Common myeloid progenitor, CD34-positive (primary cell): ENCODE data around the gene RAB34.

ENCODE experiments used
- CTCF ChIA-PET: fragments of 350-600 bp; sonication (Branson Sonifier 250); formaldehyde crosslinking; loops from one replicate; lab custom pipeline; 2021; ENCODE audit warnings: antibody characterized with exemption; lab: Charles Lee
- POLR2A ChIA-PET: fragments of 350-600 bp; sonication (Branson Sonifier 250); formaldehyde crosslinking; loops from one replicate; lab custom pipeline; 2021; ENCODE audit warnings: antibody characterized with exemption; lab: Charles Lee
- DNase-seq, 3 donors: peaks; one replicate each; pipeline versions ENCODE4 v3.0.0 to v3.0.0-alpha.2; 2013
- H3K27ac ChIP-seq, 2 experiments: 1 replicate in 1 of 2; 2 replicates in 1 of 2; pipeline ENCODE4 v1.7.0; 2013; ENCODE audit warnings: inconsistent platforms in 2 of 2, low read length in 2 of 2, mild to moderate bottlenecking in 2 of 2, low read depth in 1 of 2, moderate library complexity in 1 of 2; ENCODE audit not compliant: severe bottlenecking in 2 of 2, insufficient read depth in 1 of 2, poor library complexity in 1 of 2
- H3K27me3 ChIP-seq, 5 experiments: replicated peaks in 2 of 5; 1 replicate in 3 of 5; 2 replicates in 2 of 5; pipeline versions ENCODE4 v1.6.1 to v1.7.0; 2013; ENCODE audit warnings: low read length in 4 of 5, mild to moderate bottlenecking in 2 of 5, moderate library complexity in 2 of 5, inconsistent platforms in 1 of 5; ENCODE audit not compliant: insufficient read depth in 5 of 5, control insufficient read depth in 4 of 5
- H3K36me3 ChIP-seq, 4 experiments: 1 replicate in 2 of 4; 2 replicates in 2 of 4; pipeline versions ENCODE4 v1.6.1 to v1.7.0; 2013; ENCODE audit warnings: low read length in 3 of 4, control low read depth in 1 of 4, mild to moderate bottlenecking in 1 of 4; ENCODE audit not compliant: control insufficient read depth in 4 of 4, insufficient read depth in 4 of 4
- H3K4me1 ChIP-seq, 4 experiments: 1 replicate in 3 of 4; 2 replicates in 1 of 4; pipeline versions ENCODE4 v1.6.1 to v1.7.1; 2013; ENCODE audit warnings: low read length in 3 of 4, mild to moderate bottlenecking in 3 of 4, control low read depth in 1 of 4, inconsistent platforms in 1 of 4, moderate library complexity in 1 of 4; ENCODE audit not compliant: control insufficient read depth in 4 of 4, insufficient read depth in 4 of 4; ENCODE audit errors: control extremely low read depth in 1 of 4
- H3K4me3 ChIP-seq, 7 experiments: 1 replicate in 4 of 7; 2 replicates in 3 of 7; pipeline versions ENCODE4 v1.5.1 to v1.7.0; 2013; ENCODE audit warnings: mild to moderate bottlenecking in 7 of 7, low read length in 6 of 7, moderate library complexity in 6 of 7, inconsistent platforms in 2 of 7, low read depth in 2 of 7, control low read depth in 1 of 7; ENCODE audit not compliant: insufficient read depth in 4 of 7, control insufficient read depth in 1 of 7; ENCODE audit errors: extremely low read depth in 1 of 7
- H3K9me3 ChIP-seq, 5 experiments: 1 replicate in 4 of 5; 2 replicates in 1 of 5; pipeline versions ENCODE4 v1.6.1 to v1.7.1; 2013; ENCODE audit warnings: low read length in 4 of 5, mild to moderate bottlenecking in 2 of 5, inconsistent platforms in 1 of 5, low read depth in 1 of 5, moderate library complexity in 1 of 5; ENCODE audit not compliant: control insufficient read depth in 4 of 5, insufficient read depth in 2 of 5; ENCODE audit errors: control extremely low read depth in 1 of 5
- WGBS: methylation state at CpG from one replicate; pipeline ENCODE4 v1.1.5; 2013; ENCODE audit not compliant: insufficient coverage; 5-methylcytosine and 5-hydroxymethylcytosine counted together

The RAB34 gene

GRCh38 chr17:28750178-28751047 lies 32.7 kb upstream of the RAB34 start:
- Histone ChIP-seq H3K9me3 (no peaks in the 10 kb centered on the region), H3K4me1 (peaks cover 0 to 30% (median 24%) of the 10 kb centered on the region in 4 experiments), H3K27ac (no peak overlapping the region), H3K27me3 (no peaks in the 10 kb centered on the region), H3K4me3 (no peak overlapping the region), H3K36me3 (peaks cover 0 to 46% (median 11%) of the 10 kb centered on the region in 4 experiments)
- 56% methylated on average over 19 of the region's 20 CpGs for WGBS
- ChIA-PET POLR2A (interaction anchor here (0.6 to 10.0 kb wide), 7 partner anchors 9 to 199 kb away, joined by 3 to 87 read pairs (median 4); partner anchors contain the start of genes NEK8, RPL23A and TLCD1), CTCF (interaction anchor here (0.6 to 18.9 kb wide), 14 partner anchors 8 to 387 kb away, joined by 3 to 507 read pairs (median 4); partner anchors contain the start of genes NEK8, PROCA1, RPL23A and TLCD1)
- DNase-seq, result peak; percentile 89 to 93 (median 90)

GRCh38 chr17:28749516-28750177 lies 32.0 kb upstream of the RAB34 start:
- POLR2A ChIA-PET, result interaction anchor here (0.6 to 10.0 kb wide), 6 partner anchors 8 to 200 kb away, joined by 3 to 87 read pairs (median 4); partner anchors contain the start of genes NEK8 and TLCD1
- CTCF ChIA-PET, result interaction anchor here (0.8 to 18.9 kb wide), 8 partner anchors 8 to 37 kb away, joined by 3 to 507 read pairs (median 8); partner anchors contain the start of genes NEK8, PROCA1, RPL23A and TLCD1

DNA sequence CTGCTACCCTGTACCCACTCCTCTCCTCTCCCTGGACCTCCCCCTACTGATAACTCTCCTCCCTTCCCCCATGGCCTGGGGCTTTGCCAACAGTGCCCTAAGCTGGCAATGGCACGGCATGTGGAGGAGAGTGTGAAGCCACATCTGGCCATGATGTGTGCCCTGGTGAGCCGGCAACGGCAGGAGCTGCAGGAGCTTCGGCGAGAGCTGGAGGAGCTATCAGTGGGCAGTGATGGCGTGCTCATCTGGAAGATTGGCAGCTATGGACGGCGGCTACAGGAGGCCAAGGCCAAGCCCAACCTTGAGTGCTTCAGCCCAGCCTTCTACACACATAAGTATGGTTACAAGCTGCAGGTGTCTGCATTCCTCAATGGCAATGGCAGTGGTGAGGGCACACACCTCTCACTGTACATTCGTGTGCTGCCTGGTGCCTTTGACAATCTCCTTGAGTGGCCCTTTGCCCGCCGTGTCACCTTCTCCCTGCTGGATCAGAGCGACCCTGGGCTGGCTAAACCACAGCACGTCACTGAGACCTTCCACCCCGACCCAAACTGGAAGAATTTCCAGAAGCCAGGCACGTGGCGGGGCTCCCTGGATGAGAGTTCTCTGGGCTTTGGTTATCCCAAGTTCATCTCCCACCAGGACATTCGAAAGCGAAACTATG lies 31.3 kb upstream of the RAB34 start:
- Histone ChIP-seq H3K9me3 (no peaks in the 10 kb centered on the region), H3K27me3 (peaks cover 0 to 4% (median 0%) of the 10 kb centered on the region in 5 experiments), H3K36me3 (peaks cover 0 to 46% (median 11%) of the 10 kb centered on the region in 4 experiments), H3K4me3 (no peak overlapping the region), H3K4me1 (peaks cover 4 to 43% (median 37%) of the 10 kb centered on the region in 4 experiments), H3K27ac (no peak overlapping the region)
- CTCF ChIA-PET, result interaction anchor here (1.3 to 18.9 kb wide), 5 partner anchors 9 to 37 kb away, joined by 3 to 507 read pairs (median 12); partner anchors contain the start of genes NEK8, PROCA1, RPL23A and TLCD1
- WGBS, result 96% methylated on average over 18 of the region's 18 CpGs
- DNase-seq, result no peak
- POLR2A ChIA-PET, result interaction anchor here (10.0 kb wide), 1 partner anchor 21 kb away, joined by 87 read pairs; the partner anchor contains the start of genes NEK8 and TLCD1

More at GRCh38 chr17:28749516-28750177, 32.0 kb upstream of the RAB34 start:
- Histone ChIP-seq H3K9me3 (no peaks in the 10 kb centered on the region), H3K27me3 (peaks cover 0 to 4% (median 0%) of the 10 kb centered on the region in 5 experiments), H3K36me3 (peaks cover 0 to 46% (median 11%) of the 10 kb centered on the region in 4 experiments), H3K27ac (no peak overlapping the region), H3K4me1 (peaks cover 2 to 37% (median 31%) of the 10 kb centered on the region in 4 experiments), H3K4me3 (no peak overlapping the region)
- no peak for DNase-seq
- 71% methylated on average over 7 of the region's 11 CpGs for WGBS

DNA sequence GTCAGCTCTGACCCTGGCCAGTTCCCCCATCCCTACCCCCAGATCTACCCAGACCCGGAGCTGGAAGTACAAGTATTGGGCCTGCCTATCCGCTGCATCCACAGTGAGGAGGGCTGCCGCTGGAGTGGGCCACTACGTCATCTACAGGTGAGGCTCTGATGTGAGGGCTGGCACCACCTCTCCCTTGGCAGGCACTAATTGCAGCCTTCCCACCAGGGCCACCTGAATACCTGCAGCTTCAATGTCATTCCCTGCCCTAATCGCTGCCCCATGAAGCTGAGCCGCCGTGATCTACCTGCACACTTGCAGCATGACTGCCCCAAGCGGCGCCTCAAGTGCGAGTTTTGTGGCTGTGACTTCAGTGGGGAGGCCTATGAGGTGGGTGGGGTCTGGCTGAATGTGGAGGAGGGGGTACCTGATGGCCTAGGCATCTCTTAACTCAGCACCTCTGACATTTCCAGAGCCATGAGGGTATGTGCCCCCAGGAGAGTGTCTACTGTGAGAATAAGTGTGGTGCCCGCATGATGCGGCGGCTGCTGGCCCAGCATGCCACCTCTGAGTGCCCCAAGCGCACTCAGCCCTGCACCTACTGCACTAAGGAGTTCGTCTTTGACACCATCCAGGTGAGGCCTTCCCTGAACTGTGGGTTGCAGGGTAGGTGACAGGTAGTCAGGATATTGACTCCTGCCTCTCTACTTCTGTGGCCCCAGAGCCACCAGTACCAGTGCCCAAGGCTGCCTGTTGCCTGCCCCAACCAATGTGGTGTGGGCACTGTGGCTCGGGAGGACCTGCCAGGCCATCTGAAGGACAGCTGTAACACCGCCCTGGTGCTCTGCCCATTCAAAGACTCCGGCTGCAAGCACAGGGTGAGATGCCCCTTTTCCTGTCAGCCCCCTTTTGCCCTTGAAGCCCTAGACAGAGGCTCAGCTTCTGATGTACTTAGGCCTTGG lies 30.4 kb upstream of the RAB34 start:
- ChIA-PET CTCF (interaction anchor here (0.8 to 18.9 kb wide), 7 partner anchors 9 to 66 kb away, joined by 3 to 507 read pairs (median 6); partner anchors contain the start of genes NEK8, RPL23A and TLCD1), POLR2A (interaction anchor here (10.0 kb wide), 1 partner anchor 21 kb away, joined by 87 read pairs; the partner anchor contains the start of genes NEK8 and TLCD1)
- Histone ChIP-seq H3K9me3 (no peaks in the 10 kb centered on the region), H3K36me3 (peaks cover 0 to 46% (median 11%) of the 10 kb centered on the region in 4 experiments), H3K27me3 (peaks cover 0 to 4% (median 0%) of the 10 kb centered on the region in 5 experiments), H3K4me3 (no peak overlapping the region), H3K27ac (no peak overlapping the region), H3K4me1 (peaks cover 4 to 50% (median 44%) of the 10 kb centered on the region in 4 experiments)
- 94% methylated on average over 13 of the region's 18 CpGs for WGBS
- no peak for DNase-seq

DNA sequence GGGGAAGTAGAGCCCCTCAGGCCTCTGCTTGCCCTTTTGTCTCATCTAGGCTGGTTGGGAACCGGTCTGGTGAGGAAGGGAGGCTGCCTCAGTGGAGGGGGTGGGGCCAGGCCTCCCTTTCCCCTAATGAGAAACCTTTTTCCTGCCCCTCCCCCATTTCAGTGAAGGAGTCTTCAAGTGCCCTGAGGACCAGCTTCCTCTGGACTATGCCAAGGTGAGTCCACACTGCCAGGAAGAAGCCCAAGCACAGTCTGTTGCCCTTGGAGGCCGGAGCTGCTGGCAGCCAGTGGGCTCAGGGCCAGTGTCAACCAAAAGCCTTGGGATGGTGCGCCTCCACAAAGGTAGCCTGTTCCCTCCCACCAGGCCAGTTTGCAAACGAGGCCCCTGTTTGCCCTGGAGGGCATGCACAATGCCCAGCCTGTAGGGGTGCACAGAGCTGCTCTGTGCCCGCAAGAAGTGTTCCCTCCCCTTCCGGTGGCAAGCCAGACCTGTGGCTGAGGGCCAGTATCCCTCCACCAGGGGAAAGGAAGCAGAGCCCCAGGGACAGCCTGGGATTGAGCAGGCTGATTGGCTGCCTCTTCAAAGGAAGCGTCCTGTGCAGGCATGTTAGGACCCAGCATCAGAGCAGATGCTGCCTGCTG lies 29.5 kb upstream of the RAB34 start:
- Histone ChIP-seq H3K27me3 (peaks cover 0 to 4% (median 0%) of the 10 kb centered on the region in 5 experiments), H3K9me3 (no peaks in the 10 kb centered on the region), H3K27ac (no peak overlapping the region), H3K4me1 (peaks cover 4 to 53% (median 51%) of the 10 kb centered on the region in 4 experiments), H3K36me3 (peaks cover 0 to 46% (median 11%) of the 10 kb centered on the region in 4 experiments), H3K4me3 (no peak overlapping the region)
- WGBS, result 74% methylated on average over 4 of the region's 7 CpGs
- ChIA-PET POLR2A (interaction anchor here (10.0 kb wide), 1 partner anchor 20 kb away, joined by 87 read pairs; the partner anchor contains the start of genes NEK8 and TLCD1), CTCF (interaction anchor here (0.8 to 18.9 kb wide), 7 partner anchors 10 to 101 kb away, joined by 3 to 507 read pairs (median 4); partner anchors contain the start of genes NEK8, RPL23A and TLCD1)
- DNase-seq, result peak in 1 of 3 donors; percentile 36
